Duodenal mucosa (tissue), 2 donors: ENCODE measurements around the gene LPP.

Experiments
- H3K27ac ChIP-seq: one replicate; pipeline ENCODE4 v1.7.0; 2013; ENCODE audit warnings: low read depth, low read length
- H3K27me3 ChIP-seq, 2 donors: one replicate each; pipeline ENCODE4 v1.7.0; 2013; ENCODE audit warnings: low read length in 2 of 2, control low read depth in 1 of 2; ENCODE audit not compliant: insufficient read depth in 2 of 2, control insufficient read depth in 1 of 2
- H3K36me3 ChIP-seq, 2 donors: one replicate each; pipeline ENCODE4 v1.7.0; 2013; ENCODE audit warnings: low read length in 2 of 2, control low read depth in 1 of 2; ENCODE audit not compliant: insufficient read depth in 2 of 2, control insufficient read depth in 1 of 2
- H3K4me1 ChIP-seq, 2 donors: one replicate each; pipeline ENCODE4 v1.7.0; 2013; ENCODE audit warnings: low read length in 2 of 2, control low read depth in 1 of 2; ENCODE audit not compliant: insufficient read depth in 2 of 2, control insufficient read depth in 1 of 2
- H3K4me3 ChIP-seq, 2 donors: one replicate each; pipeline ENCODE4 v1.7.0; 2013; ENCODE audit warnings: low read length in 2 of 2, low read depth in 1 of 2
- H3K9ac ChIP-seq, 2 donors: one replicate each; pipeline ENCODE4 v1.7.0; 2013; ENCODE audit warnings: low read length in 2 of 2, low read depth in 1 of 2
- H3K9me3 ChIP-seq, 2 donors: one replicate each; pipeline ENCODE4 v1.7.0; 2013; ENCODE audit warnings: low read length in 2 of 2, control low read depth in 1 of 2; ENCODE audit not compliant: control insufficient read depth in 1 of 2

LPP gene

GRCh38 chr3:188330138-188330537 lies 176.2 kb downstream of the LPP start:
- Histone ChIP-seq H3K4me1 (peaks cover 0 to 10% of the 10 kb centered on the region in 2 donors), H3K9me3 (no peaks in the 10 kb centered on the region), H3K36me3 (no peaks in the 10 kb centered on the region), H3K27me3 (no peaks in the 10 kb centered on the region), H3K27ac (no peak overlapping the region), H3K4me3 (no peak overlapping the region), H3K9ac (no peak overlapping the region)

- Histone ChIP-seq H3K36me3 (no peaks in the 10 kb centered on the region), H3K9me3 (no peaks in the 10 kb centered on the region), H3K27me3 (no peaks in the 10 kb centered on the region), H3K4me1 (peaks cover 0 to 10% of the 10 kb centered on the region in 2 donors), H3K4me3 (no peak overlapping the region), H3K27ac (no peak overlapping the region), H3K9ac (no peak overlapping the region)
These were observed 177.2 kb downstream of the LPP start for GRCh38 chr3:188331166-188331565.

- Histone ChIP-seq H3K27me3 (no peaks in the 10 kb centered on the region), H3K27ac (no peak overlapping the region), H3K4me3 (no peak overlapping the region), H3K9ac (no peak overlapping the region), H3K36me3 (no peaks in the 10 kb centered on the region), H3K9me3 (no peaks in the 10 kb centered on the region), H3K4me1 (peaks cover 0 to 10% of the 10 kb centered on the region in 2 donors)
These were observed 178.1 kb downstream of the LPP start for GRCh38 chr3:188332085-188332484.

- H3K36me3 ChIP-seq, result no peaks in the 10 kb centered on the region
- no peak overlapping the region for H3K27ac ChIP-seq
- no peak overlapping the region for H3K4me3 ChIP-seq
- H3K9ac ChIP-seq, result no peak overlapping the region
- H3K9me3 ChIP-seq, result no peaks in the 10 kb centered on the region
- H3K4me1 ChIP-seq, result peaks cover 0 to 3% of the 10 kb centered on the region in 2 donors
- no peaks in the 10 kb centered on the region for H3K27me3 ChIP-seq
These were observed 181.7 kb downstream of the LPP start for GRCh38 chr3:188335656-188336055.

- Histone ChIP-seq H3K27ac (no peak overlapping the region), H3K27me3 (no peaks in the 10 kb centered on the region), H3K9ac (no peak overlapping the region), H3K36me3 (no peaks in the 10 kb centered on the region), H3K9me3 (no peaks in the 10 kb centered on the region), H3K4me1 (peaks cover 0 to 3% of the 10 kb centered on the region in 2 donors), H3K4me3 (no peak overlapping the region)
These were observed 182.2 kb downstream of the LPP start for GRCh38 chr3:188336178-188336577.

- peaks cover 0 to 3% of the 10 kb centered on the region in 2 donors for H3K4me1 ChIP-seq
- no peak overlapping the region for H3K4me3 ChIP-seq
- H3K36me3 ChIP-seq, result no peaks in the 10 kb centered on the region
- H3K9me3 ChIP-seq, result no peaks in the 10 kb centered on the region
- H3K9ac ChIP-seq, result no peak overlapping the region
- no peaks in the 10 kb centered on the region for H3K27me3 ChIP-seq
- no peak overlapping the region for H3K27ac ChIP-seq
These were observed 183.3 kb downstream of the LPP start for GRCh38 chr3:188337232-188337631.

- Histone ChIP-seq H3K4me1 (peaks cover 0 to 3% of the 10 kb centered on the region in 2 donors), H3K36me3 (no peaks in the 10 kb centered on the region), H3K4me3 (no peak overlapping the region), H3K9ac (no peak overlapping the region), H3K27me3 (no peaks in the 10 kb centered on the region), H3K27ac (no peak overlapping the region), H3K9me3 (no peaks in the 10 kb centered on the region)
These were observed 184.1 kb downstream of the LPP start for GRCh38 chr3:188338086-188338485.

- Histone ChIP-seq H3K4me3 (no peak overlapping the region), H3K27me3 (no peaks in the 10 kb centered on the region), H3K4me1 (peaks cover 0 to 3% of the 10 kb centered on the region in 2 donors), H3K9me3 (no peaks in the 10 kb centered on the region), H3K9ac (no peak overlapping the region), H3K36me3 (no peaks in the 10 kb centered on the region), H3K27ac (no peak overlapping the region)
These were observed 185.7 kb downstream of the LPP start for GRCh38 chr3:188339410-188340295.

GRCh38 chr3:188341501-188341900 lies 187.5 kb downstream of the LPP start:
- Histone ChIP-seq H3K36me3 (no peaks in the 10 kb centered on the region), H3K4me3 (no peak overlapping the region), H3K9ac (no peak overlapping the region), H3K27me3 (no peaks in the 10 kb centered on the region), H3K4me1 (peaks cover 0 to 3% of the 10 kb centered on the region in 2 donors), H3K27ac (no peak overlapping the region), H3K9me3 (no peaks in the 10 kb centered on the region)

- H3K9ac ChIP-seq, result no peak overlapping the region
- H3K27ac ChIP-seq, result no peak overlapping the region
- peaks cover under 1 to 3% of the 10 kb centered on the region in 2 donors for H3K4me1 ChIP-seq
- no peak overlapping the region for H3K4me3 ChIP-seq
- no peaks in the 10 kb centered on the region for H3K9me3 ChIP-seq
- no peaks in the 10 kb centered on the region for H3K27me3 ChIP-seq
- no peaks in the 10 kb centered on the region for H3K36me3 ChIP-seq
These were observed 189.2 kb downstream of the LPP start for GRCh38 chr3:188342991-188343732.
